Raji (cell line): Measurements from ENCODE around the gene MRPL20.

Experiments
- POLR2A ChIP-seq: IDR thresholded peaks from 2 replicates; pipeline ENCODE4 v1.6.1; 2011; ENCODE audit warnings: low read depth, low read length, control low read depth; ENCODE audit not compliant: insufficient read depth

MRPL20 gene

DNA sequence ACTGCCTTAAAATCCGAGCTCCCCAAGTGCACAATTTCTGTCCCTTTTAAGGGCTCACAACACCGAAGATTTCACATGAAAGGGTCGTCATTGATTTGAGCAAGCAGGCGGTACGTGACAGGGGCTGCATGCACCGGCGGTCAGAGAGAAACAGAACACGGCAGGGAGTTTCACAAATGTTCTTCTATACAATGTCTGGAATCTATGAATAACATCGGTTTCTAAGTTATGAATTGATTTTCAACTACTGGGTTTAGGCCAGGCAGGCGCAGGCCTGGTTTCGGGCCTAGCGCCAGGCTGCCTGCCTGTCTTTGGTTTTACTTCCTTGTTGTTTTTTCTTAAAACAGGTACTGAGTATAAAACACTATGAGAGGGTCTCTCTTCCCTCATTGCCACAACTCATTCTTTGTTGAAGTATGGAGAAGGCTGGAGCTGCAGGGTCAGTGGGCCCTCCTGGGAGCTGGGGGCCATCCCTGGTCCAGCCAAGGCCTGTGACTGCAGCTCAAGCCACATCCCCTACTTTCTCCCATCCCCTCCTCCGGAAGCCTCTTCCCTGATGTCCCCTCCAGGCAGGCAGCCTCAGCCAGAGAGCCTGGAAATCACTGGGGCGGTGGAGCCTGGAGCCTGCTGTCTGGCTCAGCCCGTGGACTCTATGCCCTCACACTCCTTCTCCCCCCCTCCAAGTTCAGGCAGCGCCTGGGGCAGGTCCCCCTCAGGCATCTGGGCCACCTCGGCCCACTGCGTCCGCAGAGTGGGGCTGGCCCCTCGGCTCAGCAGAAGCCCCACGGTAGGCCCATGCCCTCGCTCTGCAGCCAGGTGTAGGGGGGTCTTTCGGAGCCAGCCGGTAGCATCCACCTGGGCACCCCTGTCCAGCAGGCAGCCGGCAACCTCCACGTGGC, 11.6 kb upstream of the MRPL20 start:
- TF ChIP-seq POLR2A: no peak

GRCh38 chr1:1415751-1416150, 8.7 kb upstream of the MRPL20 start:
- no peak for TF ChIP-seq POLR2A

DNA sequence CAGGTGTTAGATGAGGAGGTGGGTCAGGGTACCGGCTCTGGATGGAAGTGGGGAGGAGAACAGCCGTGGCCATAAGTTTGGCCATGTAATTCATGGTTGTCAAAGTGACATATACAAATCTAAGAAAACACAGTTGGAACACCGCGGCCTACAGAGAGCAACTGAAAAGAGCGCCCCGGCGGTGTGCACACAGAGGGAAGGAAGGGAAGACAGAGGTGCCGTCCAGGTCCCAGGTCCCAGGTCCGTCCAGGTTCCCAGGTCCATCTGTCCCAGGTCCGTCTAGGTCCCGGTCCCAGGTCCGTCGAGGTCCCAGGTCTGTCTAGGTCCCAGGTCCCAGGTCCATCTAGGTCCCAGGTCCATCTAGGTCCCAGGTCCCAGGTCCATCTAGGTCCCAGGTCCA, 4.5 kb upstream of the MRPL20 start:
- no peak for TF ChIP-seq POLR2A

- TF ChIP-seq POLR2A: no peak
Measured at GRCh38 chr1:1407636-1408318, 684 bp upstream of the MRPL20 start.

DNA sequence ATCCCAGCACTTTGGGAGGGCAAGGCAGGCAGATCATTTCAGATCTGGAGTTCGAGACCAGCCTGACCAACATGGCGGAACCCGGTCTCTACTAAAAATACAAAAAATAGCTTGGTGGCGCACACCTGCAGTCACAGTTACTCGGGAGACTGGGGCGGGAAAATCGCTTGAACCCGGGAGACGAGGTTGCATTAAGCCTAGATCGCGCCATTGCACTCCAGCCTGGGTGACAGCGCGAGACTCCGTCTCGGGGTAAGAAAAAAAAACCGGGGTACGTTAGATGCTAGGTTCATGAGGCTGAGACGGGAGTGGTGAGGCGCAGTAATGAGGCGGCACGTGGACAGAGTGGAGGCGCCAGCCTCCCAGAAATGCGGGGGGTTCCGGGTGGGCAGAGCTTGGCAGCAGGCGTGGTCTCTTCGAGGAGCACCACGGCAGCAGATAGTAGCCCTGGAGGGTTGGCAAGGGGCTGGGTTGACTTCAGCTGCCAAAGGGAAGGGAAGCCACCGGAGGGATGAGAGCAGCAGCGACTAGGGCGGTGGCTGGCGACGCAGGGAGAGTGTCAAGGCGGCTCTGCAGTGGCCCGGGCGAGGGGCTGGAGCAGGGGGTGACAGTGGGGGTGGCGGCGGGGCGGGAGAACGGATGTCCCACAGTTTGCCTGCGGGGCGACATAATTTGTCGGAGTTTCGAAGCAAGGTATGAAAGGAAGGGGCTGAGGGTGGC, 832 bp downstream of the MRPL20 start:
- no peak for TF ChIP-seq POLR2A

GRCh38 chr1:1403653-1404052, 3.4 kb downstream of the MRPL20 start:
- TF ChIP-seq POLR2A: 0 out of 2 replicates have a peak, but pooled peaks have one; percentile 4

DNA sequence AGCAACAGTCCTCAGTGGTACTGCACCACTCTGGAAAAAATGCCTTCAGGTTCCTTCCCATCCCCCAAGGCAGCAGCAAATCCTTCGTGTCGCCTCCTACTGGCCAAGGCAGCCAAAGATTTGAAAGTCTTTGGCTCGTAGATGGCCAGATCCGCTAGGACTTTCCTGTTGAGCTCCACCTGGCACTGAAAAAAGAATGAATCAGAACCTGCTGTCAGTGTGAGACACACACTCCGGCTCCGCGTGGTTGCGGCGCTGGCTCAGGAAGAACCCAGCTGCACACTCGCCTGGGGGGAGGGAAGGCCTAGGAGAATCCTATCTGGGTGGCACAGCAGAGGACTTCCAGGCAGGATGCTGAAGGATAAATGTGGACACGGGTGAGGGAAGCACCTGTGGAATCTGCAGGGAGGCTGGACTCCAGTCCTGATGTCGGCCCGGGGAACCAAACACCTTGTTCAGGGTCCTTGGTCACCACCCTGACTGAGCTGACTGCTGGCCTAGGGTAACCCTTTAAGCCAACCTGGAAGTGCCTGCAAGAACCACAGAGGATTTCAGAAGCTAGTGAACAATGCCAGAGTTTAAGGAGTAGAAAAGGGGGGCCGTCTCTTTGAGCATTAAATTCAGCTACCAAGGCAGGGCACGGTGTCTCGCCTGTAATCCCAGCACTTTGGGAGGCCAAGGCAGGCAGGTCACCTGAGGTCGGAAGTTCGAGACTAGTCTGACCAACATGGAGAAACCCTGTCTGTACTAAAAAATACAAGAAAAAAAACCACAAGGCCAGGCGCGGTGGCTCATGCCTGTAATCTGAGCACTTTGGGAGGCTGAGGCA, 4.8 kb downstream of the MRPL20 start:
- TF ChIP-seq POLR2A: peak; percentile 31

- peak; percentile 36; the same call in 1 of the 2 replicates for TF ChIP-seq POLR2A
Measured at GRCh38 chr1:1401457-1402010, 5.6 kb downstream of the MRPL20 start.

GRCh38 chr1:1400576-1401456, 6.3 kb downstream of the MRPL20 start:
- peak; percentile 35 for TF ChIP-seq POLR2A

DNA sequence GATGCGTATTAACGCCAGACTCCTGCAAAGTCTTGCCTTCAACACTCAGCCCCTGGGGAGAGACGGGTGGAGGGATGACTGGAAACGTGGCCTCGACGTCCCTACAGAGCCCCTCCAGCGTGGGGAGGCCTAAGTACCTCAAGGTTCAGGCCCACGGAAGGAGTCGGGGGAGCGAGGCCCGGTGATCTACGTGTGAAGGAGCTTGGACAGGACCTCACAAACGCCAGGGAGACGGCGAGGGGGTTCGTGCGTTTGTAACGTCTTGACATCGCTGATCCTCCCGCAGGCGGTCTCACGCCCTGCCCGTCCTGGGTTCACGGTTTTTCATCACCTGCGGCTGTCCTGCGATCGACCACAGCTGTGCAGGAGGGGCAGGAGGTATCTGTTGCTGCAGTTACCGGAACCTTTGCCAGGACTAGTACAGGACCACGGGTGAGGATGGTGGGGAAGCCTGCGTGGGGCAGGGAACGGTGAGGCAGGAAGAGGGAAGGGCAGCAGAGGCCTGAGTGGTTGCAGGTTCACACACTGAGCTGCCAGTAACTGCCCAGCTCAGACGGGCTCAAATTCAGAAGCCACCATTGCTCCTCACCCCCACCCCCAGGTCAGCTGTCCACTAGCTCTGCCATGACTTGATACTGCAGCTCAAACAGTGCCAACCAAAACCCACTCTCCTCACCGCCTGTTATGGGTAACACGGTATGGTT, 7.1 kb downstream of the MRPL20 start:
- TF ChIP-seq POLR2A: peak; percentile 63

GRCh38 chr1:1399187-1399871, 7.8 kb downstream of the MRPL20 start, which contains the start of gene CCNL2:
CCNL2 (minus strand) TSS chr1:1399335; CDS start chr1:1399306, 29 bp downstream.
- TF ChIP-seq POLR2A: peak; percentile 97

- no peak for TF ChIP-seq POLR2A
Measured at GRCh38 chr1:1398677-1399186, 8.4 kb downstream of the MRPL20 start.
